Measurements from ENCODE around the gene DDAH2. TPM values are rescaled to one million over a fixed set of nuclear protein-coding genes. Genes with fewer than 3 reads are reported as not detected.

Gene DDAH2
- polyA plus RNA-seq, 4 donors = 64.4 to 89.7 (median 76.1) TPM

- no peaks in the 10 kb centered on the region for H3K27me3 ChIP-seq (ENCODE audit: control insufficient read depth in 3 of 3, insufficient read depth in 3 of 3, low read length in 3 of 3)
Observed at GRCh38 chr6:31680226-31681134, 48.6 kb downstream of the DDAH2 start, which contains the start of gene LY6G5C. Gene LY6G5C, minus strand, starts transcription at chr6:31681067. Its CDS starts 694 bp downstream, at chr6:31680373.

DNA sequence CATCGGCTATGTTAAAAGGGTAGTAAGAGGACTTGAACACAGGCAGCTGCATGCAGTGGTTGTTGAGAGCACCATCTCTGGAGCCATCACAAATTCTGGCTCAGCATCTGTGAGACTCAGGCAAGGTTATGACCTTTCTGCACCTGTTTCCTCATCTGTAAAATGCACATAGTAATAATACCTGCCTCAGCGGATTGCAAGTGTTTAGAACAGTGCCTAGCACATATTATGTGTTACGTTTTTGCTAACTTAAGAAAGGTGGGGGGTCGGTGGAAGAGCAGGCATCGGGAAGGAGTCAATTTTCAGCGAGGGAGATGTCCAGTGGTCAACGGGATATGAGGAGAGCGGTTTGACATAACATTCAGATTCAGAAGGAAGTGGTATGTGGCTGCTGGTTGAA, 51.1 kb downstream of the DDAH2 start:
- no peak overlapping the region for H3K27ac ChIP-seq (ENCODE audit: low read depth in 1 of 3, low read length in 2 of 3)
- WGBS, 3 donors = 74 to 81% (median 80%) methylated on average over 8 of the region's 8 CpGs
- H3K4me3 ChIP-seq (ENCODE audit: low read depth in 1 of 3, low read length in 3 of 3) = no peak overlapping the region
- no peak for FAIRE-seq
- DNase-seq = no peak
- H3K27me3 ChIP-seq (ENCODE audit: control insufficient read depth in 3 of 3, insufficient read depth in 3 of 3, low read length in 3 of 3) = no peaks in the 10 kb centered on the region
- peaks cover 0 to 20% (median 4%) of the 10 kb centered on the region in 3 donors for H3K4me1 ChIP-seq (ENCODE audit: control insufficient read depth in 3 of 3, insufficient read depth in 2 of 3, low read depth in 1 of 3, low read length in 2 of 3)
- H3K36me3 ChIP-seq (ENCODE audit: control insufficient read depth in 3 of 3, insufficient read depth in 2 of 3, low read depth in 1 of 3, low read length in 3 of 3) = peaks cover 0 to 17% (median 0%) of the 10 kb centered on the region in 3 donors
- H3K9me3 ChIP-seq (ENCODE audit: control insufficient read depth in 2 of 2, insufficient read depth in 1 of 2, low read depth in 1 of 2, low read length in 1 of 2) = no peaks in the 10 kb centered on the region

More at GRCh38 chr6:31680226-31681134, 48.6 kb downstream of the DDAH2 start, which contains the start of gene LY6G5C:
- peak; percentile 83 to 89 for DNase-seq
- Histone ChIP-seq H3K4me1 (ENCODE audit: control insufficient read depth in 3 of 3, insufficient read depth in 2 of 3, low read depth in 1 of 3, low read length in 2 of 3) (peaks cover 0 to 33% (median 4%) of the 10 kb centered on the region in 3 donors), H3K27ac (ENCODE audit: low read depth in 1 of 3, low read length in 2 of 3) (peak within 1 kb of the TSS; percentile 52 to 88 (median 77)), H3K9me3 (ENCODE audit: control insufficient read depth in 2 of 2, insufficient read depth in 1 of 2, low read depth in 1 of 2, low read length in 1 of 2) (no peaks in the 10 kb centered on the region), H3K36me3 (ENCODE audit: control insufficient read depth in 3 of 3, insufficient read depth in 2 of 3, low read depth in 1 of 3, low read length in 3 of 3) (peaks cover 0 to 23% (median 0%) of the 10 kb centered on the region in 3 donors), H3K4me3 (ENCODE audit: low read depth in 1 of 3, low read length in 3 of 3) (peak within 1 kb of the TSS; percentile 38 to 57 (median 45))
- FAIRE-seq = no peak
- WGBS, 3 donors = 13 to 17% (median 13%) methylated on average over 17 of the region's 17 CpGs

Other genes with a start within 250 kb of the DDAH2 start
- gene MICB, start 231.2 kb downstream of the DDAH2 start, polyA plus RNA-seq = 1 to 10 TPM in 3 of 4 donors, under 1 TPM in 1; 0.69 to 6.1 (median 2.0) TPM
- gene MCCD1, start 200.3 kb downstream of the DDAH2 start, polyA plus RNA-seq = not detected
- 100 to 1,000 TPM; 307 to 440 (median 358) TPM for gene DDX39B, start 187.3 kb downstream of the DDAH2 start, polyA plus RNA-seq
- 1 to 10 TPM in 3 of 4 donors, under 1 TPM in 1; 0.81 to 6.3 (median 1.9) TPM for gene ATP6V1G2, start 182.7 kb downstream of the DDAH2 start, polyA plus RNA-seq
- gene NFKBIL1, start 181.7 kb downstream of the DDAH2 start, polyA plus RNA-seq = 10 to 100 TPM; 26.2 to 47.3 (median 31.8) TPM
- 1 to 10 TPM in 1 of 4 donors, under 1 TPM in 1, not detected in 2; 0.24 to 1.0 TPM for gene LTA, start 157.0 kb downstream of the DDAH2 start, polyA plus RNA-seq
- under 1 TPM in 3 of 4 donors, not detected in 1; 0.18 to 0.59 (median 0.45) TPM for gene TNF, start 153.7 kb downstream of the DDAH2 start, polyA plus RNA-seq
- gene LTB, start 146.9 kb downstream of the DDAH2 start, polyA plus RNA-seq = 10 to 100 TPM in 1 of 4 donors, 1 to 10 TPM in 3; 4.0 to 19.7 (median 8.0) TPM
- gene LST1, start 143.0 kb downstream of the DDAH2 start, polyA plus RNA-seq = 10 to 100 TPM in 2 of 4 donors, 1 to 10 TPM in 2; 3.1 to 37.0 (median 14.5) TPM
- gene NCR3, start 136.3 kb downstream of the DDAH2 start, polyA plus RNA-seq = 1 to 10 TPM in 1 of 4 donors, under 1 TPM in 1, not detected in 2; 0.33 to 1.4 TPM
- 100 to 1,000 TPM in 1 of 4 donors, 10 to 100 TPM in 2, 1 to 10 TPM in 1; 5.6 to 102 (median 48.9) TPM for gene AIF1, start 114.1 kb downstream of the DDAH2 start, polyA plus RNA-seq
- gene PRRC2A, start 108.6 kb downstream of the DDAH2 start, polyA plus RNA-seq = 100 to 1,000 TPM in 1 of 4 donors, 10 to 100 TPM in 3; 54.6 to 104 (median 74.4) TPM
- 100 to 1,000 TPM; 193 to 381 (median 284) TPM for gene BAG6, start 76.6 kb downstream of the DDAH2 start, polyA plus RNA-seq
- gene APOM, start 73.4 kb downstream of the DDAH2 start, polyA plus RNA-seq = 10 to 100 TPM in 1 of 4 donors, 1 to 10 TPM in 3; 7.2 to 32.8 (median 8.2) TPM
- gene C6orf47, start 68.5 kb downstream of the DDAH2 start, polyA plus RNA-seq = 10 to 100 TPM; 17.3 to 29.1 (median 23.2) TPM
- gene GPANK1, start 64.3 kb downstream of the DDAH2 start, polyA plus RNA-seq = 10 to 100 TPM; 14.8 to 30.2 (median 21.7) TPM
- 100 to 1,000 TPM; 185 to 231 (median 206) TPM for gene CSNK2B, start 63.2 kb downstream of the DDAH2 start, polyA plus RNA-seq
- gene LY6G5B, start 59.3 kb downstream of the DDAH2 start, polyA plus RNA-seq = 10 to 100 TPM in 1 of 4 donors, 1 to 10 TPM in 3; 3.8 to 16.5 (median 4.2) TPM
- gene LY6G5C, start 48.2 kb downstream of the DDAH2 start, polyA plus RNA-seq = 1 to 10 TPM; 2.6 to 3.8 (median 3.1) TPM
- 10 to 100 TPM; 34.6 to 63.8 (median 50.3) TPM for gene ABHD16A, start 26.0 kb downstream of the DDAH2 start, polyA plus RNA-seq
- under 1 TPM in 1 of 4 donors, not detected in 3; 0.12 TPM for gene LY6G6F, start 22.4 kb downstream of the DDAH2 start, polyA plus RNA-seq
- gene LY6G6D, start 14.0 kb downstream of the DDAH2 start, polyA plus RNA-seq = under 1 TPM in 1 of 4 donors, not detected in 3; 0.22 TPM
- under 1 TPM in 1 of 4 donors, not detected in 3; 0.18 TPM for gene LY6G6C, start 7.6 kb downstream of the DDAH2 start, polyA plus RNA-seq
- gene MPIG6B, start 5.9 kb downstream of the DDAH2 start, polyA plus RNA-seq = under 1 TPM in 2 of 4 donors, not detected in 2; 0.13 to 0.59 TPM
- gene CLIC1, start 7.2 kb upstream of the DDAH2 start, polyA plus RNA-seq = 100 to 1,000 TPM; 400 to 576 (median 535) TPM
- gene MSH5, start 10.7 kb upstream of the DDAH2 start, polyA plus RNA-seq = 10 to 100 TPM in 2 of 4 donors, 1 to 10 TPM in 2; 1.6 to 53.1 (median 9.2) TPM
- gene SAPCD1, start 33.4 kb upstream of the DDAH2 start, polyA plus RNA-seq = 10 to 100 TPM in 1 of 4 donors, 1 to 10 TPM in 3; 1.4 to 15.5 (median 4.6) TPM
- 10 to 100 TPM in 1 of 4 donors, 1 to 10 TPM in 3; 2.9 to 11.9 (median 6.4) TPM for gene VWA7, start 48.0 kb upstream of the DDAH2 start, polyA plus RNA-seq
- 10 to 100 TPM; 19.9 to 42.4 (median 24.2) TPM for gene VARS1, start 66.5 kb upstream of the DDAH2 start, polyA plus RNA-seq
- gene LSM2, start 77.7 kb upstream of the DDAH2 start, polyA plus RNA-seq = 10 to 100 TPM; 27.3 to 90.2 (median 39.3) TPM
- gene HSPA1L, start 86.0 kb upstream of the DDAH2 start, polyA plus RNA-seq = 1 to 10 TPM in 2 of 4 donors, under 1 TPM in 2; 0.27 to 2.6 (median 1.1) TPM
- 10 to 100 TPM in 3 of 4 donors, 1 to 10 TPM in 1; 9.7 to 49.6 (median 25.7) TPM for gene HSPA1A, start 86.2 kb upstream of the DDAH2 start, polyA plus RNA-seq
- 100 to 1,000 TPM in 1 of 4 donors, 10 to 100 TPM in 3; 16.5 to 130 (median 35.0) TPM for gene HSPA1B, start 98.4 kb upstream of the DDAH2 start, polyA plus RNA-seq
- 100 to 1,000 TPM in 1 of 4 donors, 10 to 100 TPM in 3; 24.8 to 466 (median 37.4) TPM for gene NEU1, start 133.5 kb upstream of the DDAH2 start, polyA plus RNA-seq
- 100 to 1,000 TPM in 3 of 4 donors, 10 to 100 TPM in 1; 82.3 to 215 (median 130) TPM for gene SLC44A4, start 149.7 kb upstream of the DDAH2 start, polyA plus RNA-seq
- 10 to 100 TPM; 27.8 to 50.3 (median 37.4) TPM for gene EHMT2, start 168.4 kb upstream of the DDAH2 start, polyA plus RNA-seq
- 10 to 100 TPM in 1 of 4 donors, 1 to 10 TPM in 3; 1.6 to 12.5 (median 5.2) TPM for gene ZBTB12, start 172.8 kb upstream of the DDAH2 start, polyA plus RNA-seq
- gene C2, start 198.4 kb upstream of the DDAH2 start, polyA plus RNA-seq = 10 to 100 TPM in 3 of 4 donors, 1 to 10 TPM in 1; 7.4 to 58.7 (median 21.3) TPM
- gene CFB, start 216.8 kb upstream of the DDAH2 start, polyA plus RNA-seq = 100 to 1,000 TPM in 1 of 4 donors, 10 to 100 TPM in 3; 38.7 to 141 (median 80.6) TPM
- 10 to 100 TPM; 55.6 to 77.1 (median 59.1) TPM for gene NELFE, start 229.7 kb upstream of the DDAH2 start, polyA plus RNA-seq
- gene SKIC2, start 229.9 kb upstream of the DDAH2 start, polyA plus RNA-seq = 100 to 1,000 TPM in 2 of 4 donors, 10 to 100 TPM in 2; 51.4 to 171 (median 85.7) TPM
- 10 to 100 TPM; 14.1 to 16.8 (median 16.0) TPM for gene DXO, start 242.8 kb upstream of the DDAH2 start, polyA plus RNA-seq

Data from small intestine (tissue), 7 donors.